ENCODE results near the gene MFSD2B.

Gene MFSD2B

DNA sequence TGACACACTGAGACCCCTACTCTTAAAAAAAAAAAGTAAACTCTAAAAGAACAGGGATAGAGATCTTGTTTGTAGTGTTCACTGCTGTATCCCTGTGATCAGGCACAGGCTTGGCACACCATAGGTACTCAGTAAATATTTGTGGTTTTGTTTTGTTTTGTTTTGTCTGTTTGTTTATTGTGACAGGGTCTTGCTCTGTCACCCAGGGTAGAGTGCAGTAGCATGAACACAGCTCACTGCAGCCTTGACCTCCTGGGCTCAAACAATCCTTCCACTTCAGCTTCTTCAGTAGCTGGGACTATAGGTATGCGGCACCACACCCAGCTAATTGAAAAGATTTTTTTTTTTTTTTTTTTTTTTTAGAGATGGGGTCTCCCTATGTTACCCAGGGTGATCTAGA lies 43.1 kb downstream of the MFSD2B start:
- FAIRE-seq = no peak

GRCh38 chr2:24054366-24055010 lies 44.6 kb downstream of the MFSD2B start:
- no peak for FAIRE-seq

- FAIRE-seq = no peak
Observed at GRCh38 chr2:24055750-24056149, 45.9 kb downstream of the MFSD2B start.

- FAIRE-seq = no peak
Observed at GRCh38 chr2:24058564-24059271, 48.8 kb downstream of the MFSD2B start.

DNA sequence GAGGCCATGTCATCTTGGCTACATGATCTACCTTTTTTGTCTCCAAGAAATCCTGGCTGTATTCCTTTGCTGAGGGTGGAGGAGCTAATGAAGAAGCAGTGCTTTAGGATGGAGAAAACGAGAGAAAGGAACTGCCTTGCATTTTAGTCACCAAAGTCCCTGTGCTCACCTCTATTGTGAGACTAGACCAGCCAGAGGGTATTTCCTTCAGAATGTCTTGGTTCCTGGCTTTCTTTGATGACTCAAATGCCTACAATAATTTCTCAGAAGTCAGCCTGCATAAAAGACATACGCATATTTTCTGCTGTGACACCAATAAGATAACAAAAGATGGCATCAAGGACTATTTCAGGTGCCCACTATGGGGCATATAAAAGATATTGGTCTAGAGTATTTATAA lies 55.5 kb downstream of the MFSD2B start:
- no peak for FAIRE-seq

GRCh38 chr2:24072259-24072658 lies 62.4 kb downstream of the MFSD2B start:
- FAIRE-seq = no peak

GRCh38 chr2:24073816-24074215 lies 63.9 kb downstream of the MFSD2B start:
- FAIRE-seq = no peak

DNA sequence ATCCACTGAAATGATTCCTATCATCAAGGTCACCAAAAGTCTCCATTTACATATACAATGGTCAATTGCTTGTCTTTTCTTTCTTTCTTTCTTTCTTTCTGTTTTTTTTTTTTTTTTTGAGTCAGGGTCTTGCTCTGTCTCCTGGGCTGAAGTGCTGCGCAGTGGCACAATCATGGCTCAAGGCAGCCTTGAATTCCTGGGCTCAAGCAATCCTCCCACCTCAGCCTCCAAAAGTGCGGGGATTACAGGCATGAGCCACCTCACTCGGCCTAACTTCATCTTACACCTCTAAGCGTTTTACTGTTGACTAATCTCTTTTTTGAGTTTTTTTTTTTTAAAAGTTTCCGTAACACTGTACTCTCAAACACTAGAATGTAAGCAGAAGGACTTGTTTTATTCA lies 65.4 kb downstream of the MFSD2B start:
- no peak for FAIRE-seq
